Esophagus squamous epithelium (tissue), 4 donors: ENCODE data around the gene GPR68.

ENCODE experiments used
- CTCF ChIP-seq, 6 experiments: fragments of 450-650 bp in 4 of 6; fragments of 200-600 bp in 2 of 6; sonication (generic) in 2 of 6; IDR thresholded peaks; one replicate each; pipeline ENCODE4 v1.5.1; 2016 to 2019; ENCODE audit warnings: antibody characterized with exemption in 6 of 6, mild to moderate bottlenecking in 4 of 6, moderate library complexity in 4 of 6
- POLR2A ChIP-seq, 4 donors: fragments of 450-650 bp; IDR thresholded peaks; one replicate each; pipeline ENCODE4 v1.6.1; 2017; ENCODE audit warnings: antibody characterized with exemption in 4 of 4, mild to moderate bottlenecking in 4 of 4, moderate library complexity in 3 of 4

GRCh38 chr14:91190853-91191252, 53.7 kb downstream of the GPR68 start:
- TF ChIP-seq POLR2A (IDR thresholded peaks at IDR 0.05) (no peak), CTCF (IDR thresholded peaks at IDR 0.05) (no peak)
